ENCODE results near the gene RASGRP2.

Gene RASGRP2

DNA sequence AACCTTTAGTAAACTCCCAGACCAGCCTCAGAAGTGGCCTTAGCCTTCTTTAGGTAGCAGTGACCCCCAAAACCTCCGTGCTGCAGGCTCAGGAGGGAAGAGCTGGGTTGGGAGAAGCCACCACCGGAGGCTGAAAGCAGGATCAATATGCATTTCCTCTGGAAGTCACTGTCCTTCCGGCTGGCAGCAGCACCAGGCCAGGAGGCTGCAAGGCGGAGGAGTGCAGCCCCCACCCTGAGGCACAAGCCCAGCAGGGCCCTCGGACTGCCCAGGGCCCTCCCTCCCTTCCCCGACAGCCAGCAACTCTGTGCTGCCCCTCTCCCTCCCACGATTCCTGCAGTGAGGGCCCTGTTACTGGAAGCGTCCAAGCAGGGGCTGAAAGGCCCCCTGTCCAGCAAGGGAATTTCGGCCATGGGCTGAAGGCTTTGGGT is 17.7 kb downstream of the RASGRP2 start:
- no peak overlapping the region for H3K4me3 ChIP-seq (ENCODE audit: low read length)
- DNase-seq (ENCODE audit: low read depth) = no peak
- no peaks in the 10 kb centered on the region for H3K36me3 ChIP-seq (ENCODE audit: control insufficient read depth, insufficient read depth, low read length, severe bottlenecking)
- H3K9ac ChIP-seq (ENCODE audit: low read length) = no peak overlapping the region
- H3K9me3 ChIP-seq (ENCODE audit: control insufficient read depth, low read length) = no peaks in the 10 kb centered on the region
- H3K27me3 ChIP-seq (replicated peaks; ENCODE audit: control insufficient read depth, insufficient read depth, low read length) = peaks cover 33% of the 10 kb centered on the region
- H3K4me1 ChIP-seq (ENCODE audit: control insufficient read depth, insufficient read depth, low read length) = no peaks in the 10 kb centered on the region

DNA sequence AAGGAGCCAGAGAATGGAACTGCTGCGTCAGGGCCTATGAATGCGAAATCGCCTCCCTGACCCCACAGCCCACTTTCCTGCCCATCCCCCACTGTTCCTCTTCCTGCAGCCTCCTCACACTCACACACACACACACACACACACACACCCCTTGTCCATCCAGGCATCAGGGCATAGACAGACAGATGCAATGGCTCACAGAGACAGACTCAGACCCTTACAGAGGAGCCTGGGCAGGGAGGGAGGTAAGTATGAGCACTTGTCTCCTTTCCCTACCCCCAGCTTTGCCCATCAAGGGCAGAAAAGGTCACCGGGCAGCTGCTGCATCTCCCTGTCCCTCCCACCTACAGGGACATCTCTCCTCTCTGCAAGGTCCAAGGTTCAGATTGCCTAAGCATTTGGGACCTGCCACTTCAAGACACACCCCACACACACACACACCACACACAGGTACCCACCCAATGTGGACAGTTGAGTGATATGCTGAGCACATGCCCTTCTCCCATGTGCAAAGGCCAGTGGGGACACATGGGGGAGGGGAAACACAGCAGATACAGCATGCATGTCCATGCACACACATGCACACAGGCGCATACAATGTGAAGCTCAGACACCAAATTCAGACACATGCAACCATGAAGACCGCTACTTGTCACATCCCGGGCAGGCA is 18.9 kb downstream of the RASGRP2 start:
- Histone ChIP-seq H3K9me3 (ENCODE audit: control insufficient read depth, low read length) (no peaks in the 10 kb centered on the region), H3K36me3 (ENCODE audit: control insufficient read depth, insufficient read depth, low read length, severe bottlenecking) (no peaks in the 10 kb centered on the region), H3K9ac (ENCODE audit: low read length) (no peak overlapping the region), H3K4me1 (ENCODE audit: control insufficient read depth, insufficient read depth, low read length) (no peaks in the 10 kb centered on the region), H3K27me3 (replicated peaks; ENCODE audit: control insufficient read depth, insufficient read depth, low read length) (peaks cover 36% of the 10 kb centered on the region), H3K4me3 (ENCODE audit: low read length) (no peak overlapping the region)
- no peak for DNase-seq (ENCODE audit: low read depth)

DNA sequence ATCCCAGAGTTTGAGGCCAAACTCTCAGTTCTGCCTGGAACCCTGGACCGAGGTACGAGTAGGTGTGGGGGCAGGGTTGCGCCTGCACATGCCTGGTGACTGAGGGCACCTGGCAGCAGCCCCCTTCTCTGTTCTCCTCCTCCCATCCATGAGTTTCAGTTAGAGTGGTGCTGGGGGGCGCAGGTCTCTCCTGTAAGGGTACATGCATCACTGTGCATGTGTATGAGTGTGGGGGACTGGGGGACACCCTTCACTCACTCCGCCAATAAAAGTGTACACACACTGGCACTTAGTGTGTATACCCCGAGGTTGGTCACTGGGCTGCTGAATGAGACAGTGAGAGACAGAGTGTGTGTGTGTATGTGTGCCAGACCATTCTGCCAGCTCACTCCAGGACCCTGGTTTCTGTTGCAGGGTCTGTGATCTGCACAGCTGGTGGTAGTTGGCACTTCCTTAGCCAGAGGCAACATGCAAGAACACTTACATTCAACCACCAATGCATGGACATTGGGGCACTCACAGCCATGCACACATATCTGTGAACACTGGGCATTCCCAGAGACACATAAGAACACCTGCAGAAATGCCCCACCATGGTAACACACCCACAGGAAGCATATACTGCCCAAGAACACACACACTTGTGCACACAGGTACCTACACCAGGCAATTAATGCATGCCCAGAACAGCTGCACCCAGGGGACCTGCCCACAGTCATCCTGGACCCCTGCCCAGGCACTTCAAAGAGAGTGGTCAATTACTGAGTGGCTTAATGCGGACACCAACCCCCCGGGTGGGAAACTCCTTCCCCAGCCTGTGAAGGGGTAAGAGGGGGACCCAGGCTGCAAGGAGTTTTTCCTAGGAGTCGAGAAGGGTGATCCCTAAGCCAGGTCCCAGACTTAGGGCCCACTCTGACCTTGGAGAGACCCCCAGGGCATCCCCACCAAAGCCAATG is 19.8 kb downstream of the RASGRP2 start:
- no peak for DNase-seq (ENCODE audit: low read depth)
- H3K9me3 ChIP-seq (ENCODE audit: control insufficient read depth, low read length) = no peaks in the 10 kb centered on the region
- H3K27me3 ChIP-seq (replicated peaks; ENCODE audit: control insufficient read depth, insufficient read depth, low read length) = peaks cover 44% of the 10 kb centered on the region
- no peaks in the 10 kb centered on the region for H3K4me1 ChIP-seq (ENCODE audit: control insufficient read depth, insufficient read depth, low read length)
- no peak overlapping the region for H3K4me3 ChIP-seq (ENCODE audit: low read length)
- no peak overlapping the region for H3K9ac ChIP-seq (ENCODE audit: low read length)
- H3K36me3 ChIP-seq (ENCODE audit: control insufficient read depth, insufficient read depth, low read length, severe bottlenecking) = no peaks in the 10 kb centered on the region

DNA sequence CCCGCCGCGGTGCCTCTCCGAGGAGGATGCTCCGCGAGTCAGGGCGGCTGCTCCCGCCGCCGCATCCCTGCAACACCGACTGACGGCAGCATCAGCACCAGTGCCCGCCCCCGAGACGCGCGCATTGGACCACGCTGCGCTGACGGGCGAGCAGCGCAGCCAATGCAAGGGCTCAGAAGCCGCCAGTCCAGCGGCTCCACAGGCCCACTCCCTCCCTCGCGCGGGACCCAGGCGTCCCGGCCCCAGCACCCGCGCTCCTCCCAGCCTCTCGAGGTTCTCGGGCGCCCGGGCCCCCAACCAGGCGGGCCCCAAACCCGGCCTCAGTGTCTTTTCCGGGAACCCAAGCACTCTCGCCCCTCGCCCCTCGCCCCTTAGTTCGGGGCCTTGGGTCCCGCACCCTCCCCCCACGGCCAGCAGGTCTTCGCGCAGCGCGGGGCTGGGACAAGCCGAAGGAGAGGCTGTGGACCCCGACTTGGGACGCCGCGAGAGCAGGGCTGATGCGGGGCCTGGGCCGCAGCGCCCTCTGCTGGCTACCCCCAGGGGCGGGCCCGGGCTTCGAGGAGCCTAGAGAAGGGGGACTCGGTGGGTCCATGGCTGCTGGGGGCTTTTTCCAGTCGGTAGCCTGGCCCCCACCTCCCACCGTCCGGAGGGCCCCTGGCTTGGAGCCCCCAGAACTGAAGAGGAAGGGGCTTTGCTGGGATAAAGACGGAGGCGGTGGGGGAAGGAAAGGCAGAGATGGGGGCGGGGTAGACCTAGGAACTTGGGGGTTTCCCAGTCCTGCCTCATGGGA is 20.6 kb downstream of the RASGRP2 start, which contains the start of gene NRXN2:
Gene NRXN2 (minus strand): TSS at position 81 of the 790 bp plus-strand sequence. CDS start 9,498 bp downstream, outside the sequence.
- H3K4me1 ChIP-seq (ENCODE audit: control insufficient read depth, insufficient read depth, low read length) = no peaks in the 10 kb centered on the region
- H3K36me3 ChIP-seq (ENCODE audit: control insufficient read depth, insufficient read depth, low read length, severe bottlenecking) = no peaks in the 10 kb centered on the region
- no peaks in the 10 kb centered on the region for H3K9me3 ChIP-seq (ENCODE audit: control insufficient read depth, low read length)
- peak; percentile 93 for DNase-seq (ENCODE audit: low read depth)
- H3K4me3 ChIP-seq (ENCODE audit: low read length) = peak within 1 kb of the TSS; percentile 74
- H3K27me3 ChIP-seq (replicated peaks; ENCODE audit: control insufficient read depth, insufficient read depth, low read length) = peaks cover 53% of the 10 kb centered on the region
- H3K9ac ChIP-seq (ENCODE audit: low read length) = peak within 1 kb of the TSS; percentile 60

DNA sequence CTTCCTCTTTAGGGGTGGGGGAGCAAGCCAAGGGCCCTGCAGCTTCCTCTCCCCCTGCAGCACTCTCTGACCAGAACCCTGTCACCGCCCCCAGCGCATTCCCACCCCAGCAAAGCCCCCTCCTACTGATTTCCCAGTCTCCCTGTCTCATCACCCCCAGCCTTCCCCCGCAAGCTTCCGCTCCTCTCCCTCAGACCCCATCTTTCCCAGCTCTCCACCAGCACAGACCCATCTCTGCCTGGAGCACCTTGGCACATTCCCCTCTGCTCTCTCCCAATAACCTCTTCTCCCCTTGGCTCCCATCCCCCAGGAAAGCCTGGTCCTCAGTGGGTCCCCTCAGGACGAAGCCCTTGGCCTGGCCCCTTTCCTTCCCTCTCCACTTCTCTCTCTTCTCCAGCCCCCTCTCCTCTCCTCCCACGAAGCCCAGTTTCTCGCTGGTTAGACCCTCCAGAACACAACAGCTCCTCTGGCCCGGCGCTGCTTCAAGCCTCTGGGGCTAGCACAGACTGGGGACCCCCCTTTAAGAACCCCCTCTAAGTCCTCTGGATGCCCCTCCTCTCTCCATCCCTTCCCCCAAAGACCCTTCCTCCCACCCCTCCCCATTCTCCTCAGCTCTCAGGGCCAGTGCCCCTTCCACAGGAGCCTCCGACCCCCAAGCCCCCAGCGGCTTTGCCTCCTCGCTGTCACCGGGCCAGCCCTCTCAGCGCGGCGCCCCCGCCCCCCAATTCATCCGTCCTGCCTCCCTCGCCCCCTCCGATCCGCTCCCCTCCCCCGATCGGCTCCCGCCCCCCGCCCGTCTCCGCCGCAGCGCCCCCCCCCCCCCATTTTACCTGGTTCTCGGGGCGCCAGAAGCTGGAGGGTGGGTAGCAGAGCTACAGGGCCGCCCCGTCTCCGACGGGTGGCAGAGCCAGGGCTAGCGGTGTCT is 21.5 kb downstream of the RASGRP2 start:
- Histone ChIP-seq H3K4me1 (ENCODE audit: control insufficient read depth, insufficient read depth, low read length) (no peaks in the 10 kb centered on the region), H3K36me3 (ENCODE audit: control insufficient read depth, insufficient read depth, low read length, severe bottlenecking) (no peaks in the 10 kb centered on the region), H3K9ac (ENCODE audit: low read length) (no peak overlapping the region), H3K4me3 (ENCODE audit: low read length) (no peak overlapping the region), H3K9me3 (ENCODE audit: control insufficient read depth, low read length) (no peaks in the 10 kb centered on the region), H3K27me3 (replicated peaks; ENCODE audit: control insufficient read depth, insufficient read depth, low read length) (peaks cover 57% of the 10 kb centered on the region)
- DNase-seq (ENCODE audit: low read depth) = no peak

DNA sequence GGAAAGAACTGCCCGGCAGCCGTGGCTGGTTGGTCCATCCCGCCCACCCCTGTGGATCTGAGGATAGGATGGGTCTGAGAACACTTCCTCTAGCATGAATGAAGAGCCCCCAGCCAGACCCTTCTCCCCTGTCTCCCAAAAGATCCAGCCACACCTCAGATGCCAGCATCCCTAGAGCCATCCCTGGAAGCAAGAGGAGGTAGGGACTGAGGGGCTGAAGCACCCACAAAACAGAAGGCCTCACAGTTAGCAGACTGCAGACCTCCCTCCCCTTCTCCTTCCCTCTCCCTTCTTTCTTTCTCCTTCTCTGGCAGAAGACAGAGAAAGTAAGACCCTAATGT is 22.6 kb downstream of the RASGRP2 start:
- DNase-seq (ENCODE audit: low read depth) = no peak
- H3K27me3 ChIP-seq (replicated peaks; ENCODE audit: control insufficient read depth, insufficient read depth, low read length) = peaks cover 67% of the 10 kb centered on the region

DNA sequence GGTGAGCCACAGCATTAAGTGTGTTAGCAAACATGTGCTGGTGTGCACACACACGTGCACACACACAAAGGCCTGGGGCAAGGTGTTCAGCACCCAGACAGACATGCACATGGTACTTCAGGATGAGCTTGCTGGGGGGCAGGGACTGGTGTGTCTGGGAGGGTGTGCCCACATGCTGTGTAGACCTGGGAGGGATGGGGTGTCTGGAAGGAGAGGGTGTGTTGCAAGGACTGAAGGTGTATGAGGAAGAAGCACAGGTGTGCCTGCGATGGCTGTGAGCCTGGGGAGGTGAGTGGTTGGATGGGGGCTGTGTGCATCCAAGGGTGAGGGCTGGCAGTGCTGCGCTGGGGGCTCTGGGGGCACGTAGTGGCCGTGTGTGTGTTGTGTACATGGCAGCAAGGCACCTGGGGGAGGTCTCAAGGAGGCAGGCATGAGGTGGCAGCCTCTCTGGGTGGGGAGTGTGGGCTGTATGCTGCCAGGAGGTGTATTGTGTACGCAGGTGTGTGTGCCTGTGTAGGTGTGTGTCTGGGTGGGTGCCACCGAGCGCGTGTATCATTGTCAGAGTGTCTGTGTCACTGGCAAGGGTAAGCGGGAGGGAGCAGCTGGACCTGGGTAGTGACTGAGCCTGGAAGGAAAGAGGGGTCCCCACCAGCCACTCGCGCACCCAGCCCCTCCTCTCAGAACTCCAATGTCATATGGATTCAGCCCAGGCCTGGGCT is 23.1 kb downstream of the RASGRP2 start:
- no peak for DNase-seq (ENCODE audit: low read depth)
- Histone ChIP-seq H3K4me3 (ENCODE audit: low read length) (no peak overlapping the region), H3K4me1 (ENCODE audit: control insufficient read depth, insufficient read depth, low read length) (no peaks in the 10 kb centered on the region), H3K27me3 (replicated peaks; ENCODE audit: control insufficient read depth, insufficient read depth, low read length) (peaks cover 68% of the 10 kb centered on the region), H3K9ac (ENCODE audit: low read length) (no peak overlapping the region), H3K36me3 (ENCODE audit: control insufficient read depth, insufficient read depth, low read length, severe bottlenecking) (no peaks in the 10 kb centered on the region), H3K9me3 (ENCODE audit: control insufficient read depth, low read length) (no peaks in the 10 kb centered on the region)

More for the DNA sequence above, 22.6 kb downstream of the RASGRP2 start:
- no peaks in the 10 kb centered on the region for H3K4me1 ChIP-seq (ENCODE audit: control insufficient read depth, insufficient read depth, low read length)
- no peaks in the 10 kb centered on the region for H3K36me3 ChIP-seq (ENCODE audit: control insufficient read depth, insufficient read depth, low read length, severe bottlenecking)
- H3K4me3 ChIP-seq (ENCODE audit: low read length) = no peak overlapping the region
- no peak overlapping the region for H3K9ac ChIP-seq (ENCODE audit: low read length)
- no peaks in the 10 kb centered on the region for H3K9me3 ChIP-seq (ENCODE audit: control insufficient read depth, low read length)

DNA sequence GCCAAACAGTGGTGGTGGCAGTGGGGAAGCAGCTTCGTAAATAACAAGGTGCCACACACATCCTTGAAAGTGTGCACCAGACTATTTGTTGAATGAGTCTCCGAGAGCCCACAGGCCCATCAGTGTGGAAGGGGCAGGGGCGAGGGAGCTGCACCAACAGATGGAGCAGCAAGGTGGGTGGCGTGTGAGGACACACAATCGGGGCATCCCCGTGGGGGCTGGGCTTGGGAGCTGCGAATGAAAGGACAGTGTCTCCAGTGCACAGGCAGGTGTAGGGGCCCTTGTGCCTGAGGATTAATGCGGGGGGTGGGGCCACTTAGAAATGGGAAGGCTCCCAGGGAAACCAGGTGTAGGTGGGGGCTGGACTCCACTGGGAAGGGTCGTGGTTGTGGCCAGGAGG is 23.8 kb downstream of the RASGRP2 start:
- Histone ChIP-seq H3K4me3 (ENCODE audit: low read length) (no peak overlapping the region), H3K27me3 (replicated peaks; ENCODE audit: control insufficient read depth, insufficient read depth, low read length) (peaks cover 71% of the 10 kb centered on the region), H3K9me3 (ENCODE audit: control insufficient read depth, low read length) (no peaks in the 10 kb centered on the region)

DNA sequence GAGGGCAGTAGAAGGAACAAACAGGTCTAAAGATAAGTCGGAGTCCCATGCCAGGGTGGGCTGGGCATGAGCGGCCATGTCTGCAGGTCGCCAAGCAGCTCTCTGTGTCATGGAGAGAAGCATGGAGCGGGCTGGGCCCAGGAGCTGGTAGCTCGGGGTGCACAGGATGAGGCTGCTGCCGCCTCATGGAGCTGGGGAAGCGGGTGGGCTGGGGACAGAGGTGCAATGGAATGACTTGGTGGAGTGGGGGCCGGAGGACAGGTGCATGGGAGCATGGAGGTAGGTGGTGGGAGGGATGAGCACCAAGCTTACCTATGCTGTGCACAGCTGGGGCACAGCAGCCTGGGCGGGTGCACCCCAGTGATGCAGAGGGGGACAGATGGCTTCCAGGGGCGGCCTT is 24.5 kb downstream of the RASGRP2 start:
- no peak overlapping the region for H3K9ac ChIP-seq (ENCODE audit: low read length)
- DNase-seq (ENCODE audit: low read depth) = no peak
- no peaks in the 10 kb centered on the region for H3K9me3 ChIP-seq (ENCODE audit: control insufficient read depth, low read length)
- no peaks in the 10 kb centered on the region for H3K4me1 ChIP-seq (ENCODE audit: control insufficient read depth, insufficient read depth, low read length)
- H3K27me3 ChIP-seq (replicated peaks; ENCODE audit: control insufficient read depth, insufficient read depth, low read length) = peaks cover 73% of the 10 kb centered on the region
- no peak overlapping the region for H3K4me3 ChIP-seq (ENCODE audit: low read length)
- no peaks in the 10 kb centered on the region for H3K36me3 ChIP-seq (ENCODE audit: control insufficient read depth, insufficient read depth, low read length, severe bottlenecking)

More for the DNA sequence above, 23.8 kb downstream of the RASGRP2 start:
- DNase-seq (ENCODE audit: low read depth) = no peak
- Histone ChIP-seq H3K4me1 (ENCODE audit: control insufficient read depth, insufficient read depth, low read length) (no peaks in the 10 kb centered on the region), H3K36me3 (ENCODE audit: control insufficient read depth, insufficient read depth, low read length, severe bottlenecking) (no peaks in the 10 kb centered on the region), H3K9ac (ENCODE audit: low read length) (no peak overlapping the region)

DNA sequence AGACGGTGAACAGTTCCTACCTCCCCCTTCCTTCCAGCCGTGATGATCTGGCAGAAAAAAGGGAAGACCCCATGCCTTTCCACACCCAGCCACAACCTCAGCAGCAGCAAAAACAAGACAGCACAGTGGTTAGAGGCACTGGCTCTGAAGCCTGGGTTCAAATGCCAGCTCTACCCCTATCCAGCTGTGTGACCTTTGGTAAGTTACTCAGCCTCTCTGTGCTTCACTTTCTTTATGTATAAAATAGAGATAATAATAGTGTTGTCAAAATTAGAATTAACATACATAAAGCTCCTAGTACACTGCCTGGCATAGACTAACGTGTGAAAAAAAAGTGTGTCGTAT is 25.2 kb downstream of the RASGRP2 start:
- no peaks in the 10 kb centered on the region for H3K36me3 ChIP-seq (ENCODE audit: control insufficient read depth, insufficient read depth, low read length, severe bottlenecking)
- DNase-seq (ENCODE audit: low read depth) = no peak
- H3K4me3 ChIP-seq (ENCODE audit: low read length) = no peak overlapping the region
- no peaks in the 10 kb centered on the region for H3K9me3 ChIP-seq (ENCODE audit: control insufficient read depth, low read length)
- no peak overlapping the region for H3K9ac ChIP-seq (ENCODE audit: low read length)
- no peaks in the 10 kb centered on the region for H3K4me1 ChIP-seq (ENCODE audit: control insufficient read depth, insufficient read depth, low read length)
- peaks cover 79% of the 10 kb centered on the region for H3K27me3 ChIP-seq (replicated peaks; ENCODE audit: control insufficient read depth, insufficient read depth, low read length)

All from adipocyte (in vitro differentiated cells).